ENCODE data around the gene PLXNA1. TPM values are rescaled to one million over a fixed set of nuclear protein-coding genes. Genes with fewer than 3 reads are reported as not detected.
A peak's percentile ranks its signal among the peaks of the same experiment; 100 is the strongest.

PLXNA1 gene
- total RNA-seq: 1 to 10 TPM; 6.6 to 7.5 TPM

GRCh38 chr3:126982471-126983175 is at the start of gene PLXNA1:
TSS of gene PLXNA1 (plus strand) at chr3:126983115. CDS start at chr3:126988594, 5,479 bp downstream.
- Mint-ChIP-seq H3K36me3 (no peaks in the 10 kb centered on the region), H3K27ac (peak within 1 kb of the TSS; percentile 81), H3K4me3 (peak within 1 kb of the TSS; percentile 72)

GRCh38 chr3:126934031-126934531 is 48.8 kb upstream of the PLXNA1 start:
- H3K27me3 Mint-ChIP-seq: no peaks in the 10 kb centered on the region
- H3K4me1 Mint-ChIP-seq: no peaks in the 10 kb centered on the region
- H3K4me3 Mint-ChIP-seq: no peak overlapping the region
- no peak overlapping the region for H3K27ac Mint-ChIP-seq
- H3K9me3 Mint-ChIP-seq: no peaks in the 10 kb centered on the region
- DNase-seq: no peak
- peaks cover 2% of the 10 kb centered on the region for H3K36me3 Mint-ChIP-seq

More at GRCh38 chr3:126982471-126983175, at the start of gene PLXNA1:
- DNase-seq: peak; percentile 86
- peaks cover 21% of the 10 kb centered on the region for H3K4me1 Mint-ChIP-seq
- peaks cover 13% of the 10 kb centered on the region for H3K27me3 Mint-ChIP-seq
- H3K9me3 Mint-ChIP-seq: no peaks in the 10 kb centered on the region

GRCh38 chr3:126934991-126935390 is 47.9 kb upstream of the PLXNA1 start:
- peaks cover 2% of the 10 kb centered on the region for H3K36me3 Mint-ChIP-seq
- H3K9me3 Mint-ChIP-seq: no peaks in the 10 kb centered on the region
- no peak overlapping the region for H3K4me3 Mint-ChIP-seq
- no peak for DNase-seq
- H3K27ac Mint-ChIP-seq: no peak overlapping the region
- H3K27me3 Mint-ChIP-seq: no peaks in the 10 kb centered on the region
- no peaks in the 10 kb centered on the region for H3K4me1 Mint-ChIP-seq

GRCh38 chr3:126935756-126936509 is 47.0 kb upstream of the PLXNA1 start:
- Mint-ChIP-seq H3K27ac (no peak overlapping the region), H3K4me1 (no peaks in the 10 kb centered on the region), H3K36me3 (no peaks in the 10 kb centered on the region), H3K27me3 (no peaks in the 10 kb centered on the region), H3K4me3 (no peak overlapping the region), H3K9me3 (no peaks in the 10 kb centered on the region)
- no peak for DNase-seq

GRCh38 chr3:126936853-126937425 is 46.0 kb upstream of the PLXNA1 start:
- H3K27ac Mint-ChIP-seq: no peak overlapping the region

GRCh38 chr3:126937533-126937932 is 45.4 kb upstream of the PLXNA1 start:
- H3K4me1 Mint-ChIP-seq: no peaks in the 10 kb centered on the region
- DNase-seq: no peak
- H3K9me3 Mint-ChIP-seq: no peaks in the 10 kb centered on the region
- no peaks in the 10 kb centered on the region for H3K27me3 Mint-ChIP-seq
- no peak overlapping the region for H3K27ac Mint-ChIP-seq
- no peaks in the 10 kb centered on the region for H3K36me3 Mint-ChIP-seq
- no peak overlapping the region for H3K4me3 Mint-ChIP-seq

More at GRCh38 chr3:126936853-126937425, 46.0 kb upstream of the PLXNA1 start:
- H3K4me1 Mint-ChIP-seq: no peaks in the 10 kb centered on the region
- no peaks in the 10 kb centered on the region for H3K36me3 Mint-ChIP-seq
- no peak for DNase-seq
- no peaks in the 10 kb centered on the region for H3K9me3 Mint-ChIP-seq
- H3K27me3 Mint-ChIP-seq: no peaks in the 10 kb centered on the region
- no peak overlapping the region for H3K4me3 Mint-ChIP-seq

- Mint-ChIP-seq H3K4me1 (no peaks in the 10 kb centered on the region), H3K4me3 (no peak overlapping the region), H3K27ac (no peak overlapping the region), H3K9me3 (no peaks in the 10 kb centered on the region), H3K36me3 (no peaks in the 10 kb centered on the region), H3K27me3 (no peaks in the 10 kb centered on the region)
- no peak for DNase-seq
Observed at GRCh38 chr3:126937973-126938372, 44.9 kb upstream of the PLXNA1 start.

- DNase-seq: no peak
- H3K9me3 Mint-ChIP-seq: no peaks in the 10 kb centered on the region
- H3K36me3 Mint-ChIP-seq: no peaks in the 10 kb centered on the region
- H3K27me3 Mint-ChIP-seq: no peaks in the 10 kb centered on the region
- H3K4me1 Mint-ChIP-seq: no peaks in the 10 kb centered on the region
- H3K4me3 Mint-ChIP-seq: no peak overlapping the region
- no peak overlapping the region for H3K27ac Mint-ChIP-seq
Observed at GRCh38 chr3:126938520-126939337, 44.2 kb upstream of the PLXNA1 start.

GRCh38 chr3:126939338-126939718 is 43.6 kb upstream of the PLXNA1 start:
- Mint-ChIP-seq H3K27ac (no peak overlapping the region), H3K36me3 (no peaks in the 10 kb centered on the region), H3K9me3 (no peaks in the 10 kb centered on the region), H3K27me3 (no peaks in the 10 kb centered on the region), H3K4me1 (no peaks in the 10 kb centered on the region), H3K4me3 (no peak overlapping the region)
- no peak for DNase-seq

GRCh38 chr3:126939733-126940132 is 43.2 kb upstream of the PLXNA1 start:
- Mint-ChIP-seq H3K27me3 (no peaks in the 10 kb centered on the region), H3K36me3 (no peaks in the 10 kb centered on the region), H3K4me1 (no peaks in the 10 kb centered on the region), H3K27ac (no peak overlapping the region), H3K4me3 (no peak overlapping the region), H3K9me3 (no peaks in the 10 kb centered on the region)
- DNase-seq: no peak

- Mint-ChIP-seq H3K4me1 (no peaks in the 10 kb centered on the region), H3K27me3 (no peaks in the 10 kb centered on the region), H3K27ac (no peak overlapping the region), H3K9me3 (no peaks in the 10 kb centered on the region), H3K4me3 (no peak overlapping the region), H3K36me3 (no peaks in the 10 kb centered on the region)
- no peak for DNase-seq
Observed at GRCh38 chr3:126941721-126942270, 41.1 kb upstream of the PLXNA1 start.

- peaks cover 5% of the 10 kb centered on the region for H3K4me1 Mint-ChIP-seq
- no peaks in the 10 kb centered on the region for H3K36me3 Mint-ChIP-seq
- no peak overlapping the region for H3K27ac Mint-ChIP-seq
- H3K9me3 Mint-ChIP-seq: no peaks in the 10 kb centered on the region
- DNase-seq: no peak
- no peaks in the 10 kb centered on the region for H3K27me3 Mint-ChIP-seq
- no peak overlapping the region for H3K4me3 Mint-ChIP-seq
Observed at GRCh38 chr3:126944089-126944965, 38.6 kb upstream of the PLXNA1 start.

- H3K4me3 Mint-ChIP-seq: no peak overlapping the region
- no peaks in the 10 kb centered on the region for H3K9me3 Mint-ChIP-seq
- peaks cover 5% of the 10 kb centered on the region for H3K4me1 Mint-ChIP-seq
- H3K27ac Mint-ChIP-seq: peak overlapping the region; percentile 31
- DNase-seq: no peak
- no peaks in the 10 kb centered on the region for H3K27me3 Mint-ChIP-seq
- H3K36me3 Mint-ChIP-seq: no peaks in the 10 kb centered on the region
Observed at GRCh38 chr3:126945171-126945721, 37.7 kb upstream of the PLXNA1 start.

All from activated naive CD8-positive, alpha-beta T cell treated with anti-CD3 and anti-CD28 coated beads for 36 hours (primary cell).